ENCODE data around the gene HOXB1.

DNA sequence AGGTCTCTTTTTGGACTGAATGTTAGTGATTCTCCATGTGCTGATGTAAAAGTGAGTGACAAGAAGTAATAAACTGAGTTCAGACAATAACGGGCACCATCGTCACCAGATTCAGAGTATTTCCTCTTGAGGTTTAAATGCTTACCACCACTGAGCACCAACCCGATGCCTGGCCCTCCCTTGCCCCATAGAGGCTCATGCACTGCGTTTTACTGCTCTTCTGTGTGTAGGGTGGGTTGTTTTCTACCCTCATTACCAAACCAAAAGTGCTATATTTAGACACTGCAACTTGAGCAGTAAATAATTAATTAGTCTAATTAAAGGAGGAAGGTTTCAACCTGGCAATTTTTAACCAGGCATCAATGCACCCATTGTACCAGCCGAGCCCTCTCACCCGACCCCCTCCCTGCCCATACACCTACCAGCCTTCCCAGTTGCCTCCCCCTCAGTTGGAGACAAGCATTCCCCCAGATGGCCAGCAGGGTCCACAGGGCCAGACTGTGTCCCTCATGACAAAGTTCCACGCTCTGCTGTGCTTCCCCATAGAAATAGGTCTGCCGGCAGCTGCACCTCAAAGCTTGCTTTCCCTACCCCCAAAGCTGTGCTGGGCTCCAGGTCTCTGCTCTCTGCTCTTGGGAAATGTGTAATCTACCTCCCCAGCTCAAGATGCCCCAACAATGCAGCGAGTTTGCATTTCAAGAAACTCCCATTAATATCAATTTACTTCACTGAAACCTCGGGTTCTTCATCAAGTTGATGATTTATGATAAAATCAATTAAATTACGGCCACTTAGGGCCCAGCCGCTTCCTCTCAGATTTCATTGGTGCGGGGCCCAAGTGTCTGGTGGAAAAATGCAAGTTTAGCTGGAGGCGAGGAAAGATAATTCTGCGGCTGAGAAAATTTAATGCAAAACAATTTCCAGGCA, 31.3 kb upstream of the HOXB1 start:
- TF ChIP-seq, protein P1, sequence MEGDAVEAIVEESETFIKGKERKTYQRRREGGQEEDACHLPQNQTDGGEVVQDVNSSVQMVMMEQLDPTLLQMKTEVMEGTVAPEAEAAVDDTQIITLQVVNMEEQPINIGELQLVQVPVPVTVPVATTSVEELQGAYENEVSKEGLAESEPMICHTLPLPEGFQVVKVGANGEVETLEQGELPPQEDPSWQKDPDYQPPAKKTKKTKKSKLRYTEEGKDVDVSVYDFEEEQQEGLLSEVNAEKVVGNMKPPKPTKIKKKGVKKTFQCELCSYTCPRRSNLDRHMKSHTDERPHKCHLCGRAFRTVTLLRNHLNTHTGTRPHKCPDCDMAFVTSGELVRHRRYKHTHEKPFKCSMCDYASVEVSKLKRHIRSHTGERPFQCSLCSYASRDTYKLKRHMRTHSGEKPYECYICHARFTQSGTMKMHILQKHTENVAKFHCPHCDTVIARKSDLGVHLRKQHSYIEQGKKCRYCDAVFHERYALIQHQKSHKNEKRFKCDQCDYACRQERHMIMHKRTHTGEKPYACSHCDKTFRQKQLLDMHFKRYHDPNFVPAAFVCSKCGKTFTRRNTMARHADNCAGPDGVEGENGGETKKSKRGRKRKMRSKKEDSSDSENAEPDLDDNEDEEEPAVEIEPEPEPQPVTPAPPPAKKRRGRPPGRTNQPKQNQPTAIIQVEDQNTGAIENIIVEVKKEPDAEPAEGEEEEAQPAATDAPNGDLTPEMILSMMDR (optimal IDR thresholded peaks at IDR 0.05 in 1 of 3, IDR thresholded peaks at IDR 0.05 in 1 of 3, conservative IDR thresholded peaks at IDR 0.05 in 1 of 3; ENCODE audit: extremely low read depth in 1 of 3, insufficient read depth in 2 of 3, low read length in 3 of 3) = peak in 1 of 3 experiments; percentile 16
- TF ChIP-seq EZH2 (IDR thresholded peaks at IDR 0.05; ENCODE audit: low read length) = no peak

Measured in keratinocyte (primary cell).